H7 (cell line): ENCODE data around the gene PTPRJ. TPM values are rescaled to one million over a fixed set of nuclear protein-coding genes. Genes with fewer than 3 reads are reported as not detected.

ENCODE experiments used
- DNase-seq: peaks from one replicate; pipeline ENCODE4 v3.0.0; 2012
- H3K27me3 ChIP-seq: 2 replicates; pipeline ENCODE4 v1.6.0; 2011; ENCODE audit warnings: mild to moderate bottlenecking, low read length; ENCODE audit not compliant: control insufficient read depth, insufficient read depth
- H3K36me3 ChIP-seq: replicated peaks from 2 replicates; pipeline ENCODE4 v1.5.1; 2011; ENCODE audit warnings: low read length; ENCODE audit not compliant: control insufficient read depth, insufficient read depth
- H3K4me3 ChIP-seq: 2 replicates; pipeline ENCODE4 v1.5.1; 2011; ENCODE audit warnings: low read depth, mild to moderate bottlenecking, control low read depth, low read length, moderate library complexity; ENCODE audit not compliant: insufficient read depth
- total RNA-seq: library from RNA; depleted of rRNA; stranded (reverse); fragments of >200 nt; shearing (Covaris generic); gene quantifications from 2 replicates; pipeline ENCODE4 v1.2.3, GENCODE V29; 2014

The PTPRJ gene
- total RNA-seq, 1 experiment from 2014 or later, result 10.0 TPM

DNA sequence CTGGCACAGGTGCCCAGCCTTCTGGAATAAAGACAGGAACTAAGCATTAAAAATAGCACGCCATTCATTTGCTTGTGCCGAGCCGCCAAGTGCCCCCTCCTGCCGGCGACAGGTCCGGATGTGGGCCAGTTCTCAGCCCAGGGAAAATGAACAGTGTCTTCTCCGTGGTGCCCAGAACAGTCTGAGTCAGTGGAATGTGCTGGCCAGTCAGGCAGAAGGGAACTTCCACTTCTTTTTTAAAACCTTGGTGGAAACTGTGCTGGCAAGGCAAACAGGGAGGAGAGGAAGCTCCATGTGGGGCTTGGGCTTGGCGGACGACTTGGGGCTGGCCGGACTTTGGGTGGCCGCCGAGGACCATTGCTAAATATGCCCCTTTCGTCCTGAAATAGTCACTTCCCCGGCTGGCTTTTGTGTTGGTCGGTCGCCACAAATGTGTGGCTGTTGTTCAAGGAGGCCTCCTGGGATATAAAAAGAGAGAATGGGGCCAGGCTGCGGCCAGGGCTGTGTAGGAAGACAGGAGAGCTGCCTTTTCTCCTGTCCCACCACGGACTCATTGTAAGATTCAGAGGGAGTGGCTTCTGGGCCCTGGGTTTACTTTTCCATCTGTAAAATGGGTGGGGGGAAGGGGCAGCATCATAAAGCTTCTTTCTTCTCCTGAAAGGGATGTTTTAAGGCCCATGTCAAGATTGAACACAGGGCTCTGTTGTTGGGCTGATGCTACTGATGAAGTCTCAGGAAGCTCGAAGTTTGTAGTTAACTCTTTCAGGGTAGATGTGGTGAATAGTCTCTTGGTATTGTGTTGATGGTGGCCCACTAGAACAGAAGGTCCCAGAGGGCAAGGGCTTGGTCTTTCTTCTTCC lies 101.0 kb downstream of the PTPRJ start:
- H3K27me3 ChIP-seq, result no peaks in the 10 kb centered on the region
- no peak overlapping the region for H3K4me3 ChIP-seq
- H3K36me3 ChIP-seq, result no peaks in the 10 kb centered on the region
- no peak for DNase-seq

DNA sequence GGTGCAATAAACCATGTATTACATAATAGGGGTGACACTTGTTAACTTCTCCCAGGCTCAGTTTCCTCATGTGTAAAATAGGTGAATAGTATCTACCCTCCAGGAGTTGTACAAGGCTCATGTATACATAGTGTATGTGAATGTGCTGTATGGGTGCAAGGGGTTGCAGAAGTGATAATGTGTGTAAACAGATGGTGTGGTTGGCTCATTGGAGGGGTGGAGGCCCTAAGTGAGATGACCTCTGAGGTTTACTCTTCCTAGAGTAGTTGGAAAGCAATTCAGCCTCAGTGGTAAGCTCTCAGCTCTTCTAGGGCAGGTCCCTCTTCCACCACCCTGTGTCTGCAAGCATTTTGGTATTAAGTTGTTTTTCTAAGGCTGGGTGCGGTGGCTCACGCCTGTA lies 102.4 kb downstream of the PTPRJ start:
- Histone ChIP-seq H3K36me3 (no peaks in the 10 kb centered on the region), H3K4me3 (no peak overlapping the region), H3K27me3 (no peaks in the 10 kb centered on the region)
- DNase-seq, result no peak

DNA sequence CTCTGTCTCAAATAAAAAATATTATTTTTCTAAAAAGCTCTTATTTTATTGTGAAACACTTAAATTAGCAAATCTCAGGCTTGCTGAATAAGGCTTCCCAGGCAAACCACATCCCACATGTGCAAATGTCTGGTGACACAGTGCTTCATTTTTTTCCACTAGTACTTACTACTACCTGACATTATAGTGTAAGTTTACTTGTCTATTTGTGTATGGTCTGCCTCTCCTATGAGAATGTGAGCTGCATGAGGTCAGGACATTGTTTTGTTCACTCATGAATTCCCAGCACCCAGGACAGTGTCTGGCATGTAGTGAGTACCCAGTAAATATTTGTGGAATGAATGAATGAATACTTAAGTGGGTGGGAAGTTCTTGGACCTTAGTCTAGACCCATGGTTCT lies 103.1 kb downstream of the PTPRJ start:
- H3K27me3 ChIP-seq, result no peaks in the 10 kb centered on the region
- H3K4me3 ChIP-seq, result no peak overlapping the region
- no peaks in the 10 kb centered on the region for H3K36me3 ChIP-seq
- no peak for DNase-seq

DNA sequence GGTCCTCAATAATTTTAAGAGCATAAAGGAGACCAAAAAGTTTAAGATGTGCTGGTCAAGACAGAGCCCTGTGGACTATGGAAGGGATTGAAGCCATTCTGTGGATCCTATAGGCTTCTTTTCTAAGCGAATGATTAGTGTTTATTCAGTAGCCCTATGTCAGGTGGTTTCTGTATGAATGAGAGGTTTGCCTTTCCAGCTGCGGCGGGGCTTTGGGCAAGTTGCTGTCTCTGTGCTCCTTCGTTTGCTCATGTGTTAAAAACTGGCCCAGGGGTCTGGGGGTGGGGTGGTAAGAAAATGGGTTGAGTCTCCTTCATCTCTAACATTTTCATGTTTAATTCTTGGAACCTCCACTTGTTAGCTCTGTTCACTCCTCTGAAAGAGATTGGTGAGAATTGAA lies 105.3 kb downstream of the PTPRJ start:
- Histone ChIP-seq H3K36me3 (no peaks in the 10 kb centered on the region), H3K27me3 (no peaks in the 10 kb centered on the region), H3K4me3 (no peak overlapping the region)
- no peak for DNase-seq

DNA sequence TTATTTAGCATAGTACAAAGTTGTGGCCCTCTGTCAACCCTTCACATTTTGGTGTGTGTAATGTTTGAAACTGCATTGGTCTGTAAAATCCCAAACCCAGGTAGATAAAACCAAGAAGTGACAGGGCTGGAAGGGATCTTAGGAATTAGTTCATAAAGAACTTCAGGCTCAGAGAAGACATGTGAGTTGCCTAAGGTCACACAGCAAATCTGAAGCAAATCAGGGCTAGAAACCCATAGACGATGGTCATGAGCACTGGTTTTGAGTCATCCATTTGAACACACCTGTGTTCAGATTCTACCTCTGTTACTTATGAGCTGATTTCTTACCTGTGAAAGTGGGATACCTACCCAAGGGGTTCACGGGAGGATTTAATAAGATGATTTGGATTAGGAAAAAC lies 107.1 kb downstream of the PTPRJ start:
- no peaks in the 10 kb centered on the region for H3K27me3 ChIP-seq
- DNase-seq, result no peak
- no peaks in the 10 kb centered on the region for H3K36me3 ChIP-seq
- no peak overlapping the region for H3K4me3 ChIP-seq

DNA sequence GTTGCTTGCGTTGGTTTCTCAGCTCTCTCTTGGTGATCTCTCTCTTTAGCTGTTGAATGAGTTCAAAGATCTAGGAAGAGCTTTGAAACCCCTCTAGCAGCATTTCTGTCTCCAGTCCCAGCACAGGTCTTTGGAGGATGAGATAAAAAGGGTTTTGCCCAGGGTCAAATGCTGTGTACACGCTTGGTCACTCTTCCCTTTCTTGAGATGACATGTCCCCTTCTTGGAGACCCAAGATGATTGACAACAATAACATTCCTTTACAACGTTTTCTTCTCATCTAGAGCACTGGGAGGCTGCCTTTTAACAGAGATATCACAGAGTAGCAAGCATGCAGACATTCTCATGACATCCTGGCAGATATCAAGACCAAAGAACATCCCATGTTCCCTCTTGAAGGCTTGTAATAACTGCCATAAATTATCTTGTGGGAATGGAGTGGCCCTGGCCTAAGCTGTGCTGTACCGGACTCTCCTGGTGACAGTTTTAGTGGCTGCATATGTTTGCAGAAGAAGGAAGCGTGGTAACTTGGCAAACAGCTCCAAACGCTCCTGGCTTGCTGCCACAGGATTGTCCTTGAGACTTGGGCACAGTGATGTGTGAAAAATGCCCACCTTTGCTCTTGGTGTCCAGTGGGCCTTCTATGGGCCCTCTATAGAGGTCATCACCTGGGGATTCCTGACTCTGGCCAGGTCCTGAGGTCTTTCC lies 107.8 kb downstream of the PTPRJ start:
- no peak for DNase-seq
- Histone ChIP-seq H3K27me3 (no peaks in the 10 kb centered on the region), H3K36me3 (no peaks in the 10 kb centered on the region), H3K4me3 (no peak overlapping the region)

DNA sequence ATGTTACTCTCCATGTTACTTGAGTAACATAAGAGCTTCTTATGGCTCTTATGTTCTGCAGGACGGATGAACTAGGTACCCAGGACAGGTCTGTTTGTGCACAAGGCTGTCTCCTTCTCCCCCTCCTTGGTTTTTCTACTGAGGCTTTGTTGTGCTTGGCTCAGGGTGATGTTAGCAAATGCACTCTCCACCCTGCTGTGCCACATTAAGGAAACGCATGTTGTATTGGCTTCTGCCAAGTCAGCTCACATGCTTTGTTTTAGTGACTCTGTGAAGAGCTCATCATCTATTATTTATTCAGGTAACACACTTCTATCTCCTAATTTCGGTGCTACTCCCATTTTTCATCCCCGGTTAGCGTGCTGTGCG lies 108.3 kb downstream of the PTPRJ start:
- peak; percentile 38 for DNase-seq
- Histone ChIP-seq H3K4me3 (no peak overlapping the region), H3K36me3 (no peaks in the 10 kb centered on the region), H3K27me3 (no peaks in the 10 kb centered on the region)

DNA sequence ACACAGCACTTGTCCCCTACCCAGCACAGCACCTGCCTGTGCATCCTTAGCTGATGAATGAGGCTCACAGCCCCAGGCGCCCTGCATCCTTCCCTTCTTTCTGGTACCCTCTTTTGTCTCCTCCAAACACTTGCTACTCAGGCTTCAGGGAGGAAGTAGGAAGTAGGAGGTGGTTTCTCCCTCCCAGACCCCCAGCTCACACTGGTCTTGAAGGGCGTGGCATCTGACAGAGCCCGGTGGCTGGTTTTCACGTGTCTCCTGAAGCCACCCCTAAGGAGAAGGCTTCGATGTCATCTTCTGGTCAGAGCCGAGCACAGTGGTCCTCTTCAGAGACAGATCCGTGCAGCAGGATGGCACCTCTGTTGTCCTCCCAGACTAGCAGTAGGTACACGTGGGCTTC lies 109.8 kb downstream of the PTPRJ start:
- no peaks in the 10 kb centered on the region for H3K36me3 ChIP-seq
- no peaks in the 10 kb centered on the region for H3K27me3 ChIP-seq
- no peak overlapping the region for H3K4me3 ChIP-seq
- DNase-seq, result no peak

DNA sequence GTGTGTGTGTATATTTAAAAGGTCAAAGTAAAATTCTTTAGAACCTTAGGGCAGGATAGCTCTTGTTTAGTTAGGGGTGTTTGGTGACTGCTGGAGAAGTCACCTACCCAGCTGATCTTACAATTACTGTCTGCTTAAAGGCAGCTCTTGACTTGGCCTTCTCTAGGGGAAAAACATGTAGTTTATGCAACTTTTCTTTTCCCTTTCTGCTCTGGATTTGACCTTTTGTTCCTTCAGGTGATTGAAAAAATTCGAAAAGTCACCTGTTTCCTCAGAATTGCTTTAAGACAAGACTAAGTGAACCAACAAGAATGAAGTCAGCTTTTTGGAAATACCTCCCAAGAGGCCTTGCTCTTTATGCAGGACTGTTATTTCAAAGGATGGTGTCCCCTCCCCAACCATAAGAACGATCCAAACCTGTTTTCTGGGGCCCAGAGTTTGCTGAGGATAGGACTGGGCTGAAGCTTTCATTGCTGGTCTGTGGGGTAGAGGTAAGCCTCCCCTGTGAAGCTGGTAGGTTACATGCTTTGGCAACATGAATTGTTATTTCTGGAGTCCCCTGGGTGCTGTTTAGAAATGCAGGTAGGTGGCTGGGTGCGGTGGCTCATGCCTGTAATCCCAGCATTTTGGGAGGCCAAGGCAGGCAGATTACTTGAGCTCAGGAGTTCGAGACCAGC lies 111.2 kb downstream of the PTPRJ start:
- no peak for DNase-seq
- H3K36me3 ChIP-seq, result no peaks in the 10 kb centered on the region

DNA sequence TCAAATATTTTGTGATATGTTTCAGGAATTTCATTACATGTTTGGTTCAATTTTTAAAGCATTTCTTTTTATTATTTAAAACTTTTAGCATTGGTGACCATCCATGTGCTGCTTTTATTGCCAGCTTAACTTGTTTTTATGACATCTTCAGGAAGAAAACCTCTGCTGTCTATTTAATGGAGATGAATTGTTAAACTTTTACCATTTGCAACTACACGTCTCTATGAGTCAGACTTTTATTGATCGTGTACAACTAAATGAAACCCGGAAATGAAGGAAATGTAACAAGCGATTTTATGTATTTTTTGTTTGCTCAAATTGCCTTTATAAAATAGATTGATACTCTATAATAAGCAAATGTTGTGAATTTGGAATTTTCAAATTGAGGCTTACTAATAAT lies 113.0 kb downstream of the PTPRJ start:
- Histone ChIP-seq H3K36me3 (no peaks in the 10 kb centered on the region), H3K27me3 (no peaks in the 10 kb centered on the region), H3K4me3 (no peak overlapping the region)
- no peak for DNase-seq

More for the DNA sequence above, 111.2 kb downstream of the PTPRJ start:
- Histone ChIP-seq H3K27me3 (no peaks in the 10 kb centered on the region), H3K4me3 (no peak overlapping the region)

DNA sequence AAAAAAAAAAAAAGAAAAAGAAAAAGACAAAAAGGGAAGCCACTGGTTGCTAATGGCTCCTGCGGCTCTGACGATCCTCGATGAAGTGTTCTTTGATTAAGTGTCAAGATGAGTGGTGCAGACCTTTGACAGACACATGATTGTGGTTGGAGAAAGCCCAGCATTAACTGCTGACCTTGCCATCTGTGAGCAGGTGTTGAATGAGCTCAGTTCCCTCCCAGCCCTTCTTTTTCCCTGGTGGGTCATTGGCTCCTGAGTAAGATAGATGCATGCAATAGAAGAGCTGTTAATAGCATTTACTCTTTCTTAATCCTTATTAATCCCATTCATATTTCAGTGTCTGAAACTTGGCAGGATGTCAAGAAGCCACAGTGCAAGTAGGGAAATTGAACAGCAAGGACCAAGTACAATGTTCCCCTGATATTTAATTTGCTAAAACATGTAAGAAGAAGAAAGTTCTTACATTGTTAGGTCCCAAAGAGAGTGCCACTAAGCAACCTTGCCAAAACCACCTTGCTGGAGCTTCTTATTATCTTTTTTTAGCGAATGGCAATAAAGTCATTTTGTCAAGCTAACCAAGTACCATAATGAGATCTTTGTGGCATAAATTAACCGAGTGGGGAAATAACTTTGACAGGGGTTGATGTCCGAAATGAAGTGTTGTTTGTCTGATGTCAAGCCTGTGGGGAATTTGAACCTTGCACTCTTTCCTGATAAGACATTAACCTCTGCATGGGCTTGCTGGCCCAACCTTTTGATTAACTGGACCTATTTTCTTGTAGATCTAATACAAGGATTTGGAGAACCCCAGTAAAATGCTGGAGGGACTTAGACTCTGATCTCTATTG lies 113.7 kb downstream of the PTPRJ start:
- H3K27me3 ChIP-seq, result no peaks in the 10 kb centered on the region
- H3K36me3 ChIP-seq, result no peaks in the 10 kb centered on the region
- no peak overlapping the region for H3K4me3 ChIP-seq
- DNase-seq, result no peak

DNA sequence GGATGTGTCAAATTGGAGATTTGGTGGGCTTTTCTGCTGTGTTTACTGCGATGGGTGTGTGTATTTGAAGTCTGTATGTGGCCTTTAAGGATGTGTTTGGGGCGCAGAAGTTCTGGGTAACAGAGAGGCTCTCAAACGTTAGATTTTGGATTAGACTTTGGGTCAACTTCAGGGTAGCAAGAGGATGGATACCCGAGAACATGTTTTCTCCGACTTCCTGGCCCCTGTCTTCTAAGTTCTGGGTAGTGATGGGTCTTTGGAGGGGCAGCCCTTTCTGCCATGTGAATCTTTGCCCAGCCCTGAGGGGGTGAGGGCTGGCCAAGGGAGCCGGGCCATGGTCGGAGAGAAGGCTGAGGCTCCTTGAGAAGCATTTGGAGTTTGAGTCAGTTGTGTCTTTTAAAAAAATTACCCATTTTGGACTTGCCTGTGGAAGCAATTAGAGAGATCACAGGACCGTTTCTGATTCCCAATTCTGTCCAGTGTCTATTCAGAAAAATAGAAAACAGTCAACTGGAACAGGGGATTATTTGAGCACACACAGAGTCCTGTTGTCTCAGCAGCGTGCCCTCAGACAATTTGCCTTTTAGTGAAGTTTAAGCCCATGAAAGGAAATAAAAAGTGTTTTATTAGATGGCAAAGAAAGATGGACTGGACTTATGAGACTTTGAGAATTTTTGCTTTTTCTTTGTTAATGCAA lies 114.4 kb downstream of the PTPRJ start:
- DNase-seq, result no peak
- H3K27me3 ChIP-seq, result no peaks in the 10 kb centered on the region
- no peak overlapping the region for H3K4me3 ChIP-seq
- no peaks in the 10 kb centered on the region for H3K36me3 ChIP-seq

DNA sequence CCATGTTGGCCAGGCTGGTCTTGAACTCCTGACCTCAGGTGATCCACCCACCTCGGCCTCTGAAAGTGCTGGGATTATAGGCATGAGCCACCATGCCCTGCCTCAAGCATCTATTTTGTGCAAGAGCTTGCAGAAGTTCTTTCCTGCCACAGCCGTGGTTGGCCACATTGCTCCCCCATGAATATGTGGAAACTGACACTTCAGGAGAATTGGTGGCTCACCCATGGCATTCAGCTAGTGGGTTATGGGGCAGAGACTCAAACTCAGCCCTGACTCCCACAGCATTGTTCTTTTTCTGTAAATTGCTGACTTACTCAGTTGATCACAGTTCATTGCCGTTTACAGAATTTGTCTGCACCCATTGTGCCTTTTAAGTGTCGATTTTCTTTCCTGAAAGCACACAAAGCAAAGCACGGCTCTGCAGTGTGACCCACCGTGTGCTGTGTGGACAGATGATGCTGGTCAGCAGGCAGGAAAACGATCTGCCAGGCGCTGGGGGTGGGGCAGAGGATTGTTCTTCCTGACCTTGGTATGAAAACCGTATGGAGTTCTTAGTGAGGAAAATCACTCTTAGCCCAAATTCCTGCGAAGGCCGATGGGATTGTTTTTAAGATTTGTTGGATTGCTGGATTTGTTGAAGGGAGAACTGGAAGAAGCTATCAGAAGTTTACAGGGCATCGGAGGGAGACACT lies 115.6 kb downstream of the PTPRJ start:
- no peaks in the 10 kb centered on the region for H3K36me3 ChIP-seq

More for the DNA sequence above, 115.6 kb downstream of the PTPRJ start:
- no peak for DNase-seq
- Histone ChIP-seq H3K4me3 (no peak overlapping the region), H3K27me3 (no peaks in the 10 kb centered on the region)
